Hepatocyte (in vitro differentiated cells): ENCODE measurements around the gene SLC6A11. TPM values are rescaled to one million over a fixed set of nuclear protein-coding genes. Genes with fewer than 3 reads are reported as not detected.

Source experiments
- DNase-seq: peaks from one replicate; pipeline ENCODE4 v3.0.0-alpha.2; 2016; ENCODE audit warnings: low spot score
- H2AFZ ChIP-seq: fragments of 200-600 bp; sonication (generic); 2 replicates; pipeline ENCODE4 v1.6.0; 2016; ENCODE audit warnings: antibody characterized with exemption, mild to moderate bottlenecking
- H3K27ac ChIP-seq: fragments of 200-600 bp; sonication (generic); 2 replicates; pipeline ENCODE4 v1.5.1; 2016; ENCODE audit warnings: mild to moderate bottlenecking
- H3K27me3 ChIP-seq: fragments of 200-600 bp; sonication (generic); 2 replicates; pipeline ENCODE4 v1.6.1; 2016
- H3K36me3 ChIP-seq: fragments of 200-600 bp; sonication (generic); replicated peaks from 2 replicates; pipeline ENCODE4 v1.5.1; 2016; ENCODE audit warnings: low read depth; ENCODE audit not compliant: insufficient read depth
- H3K4me1 ChIP-seq: fragments of 200-600 bp; sonication (generic); 2 replicates; pipeline ENCODE4 v1.5.1; 2016; ENCODE audit warnings: mild to moderate bottlenecking, moderate library complexity; ENCODE audit not compliant: insufficient read depth
- H3K4me2 ChIP-seq: fragments of 200-600 bp; sonication (generic); 2 replicates; pipeline ENCODE4 v1.6.0; 2016
- H3K4me3 ChIP-seq: fragments of 200-600 bp; sonication (generic); 2 replicates; pipeline ENCODE4 v1.5.1; 2016; ENCODE audit warnings: mild to moderate bottlenecking
- H3K79me2 ChIP-seq: fragments of 200-600 bp; sonication (generic); 2 replicates; pipeline ENCODE4 v1.6.0; 2017; ENCODE audit warnings: mild to moderate bottlenecking
- H3K9me2 ChIP-seq: fragments of 200-600 bp; sonication (generic); replicated peaks from 2 replicates; pipeline ENCODE4 v1.6.0; 2017; ENCODE audit warnings: mild to moderate bottlenecking; ENCODE audit not compliant: insufficient read depth
- H3K9me3 ChIP-seq: fragments of 200-600 bp; sonication (generic); 2 replicates; pipeline ENCODE4 v1.5.1; 2016; ENCODE audit warnings: low read depth, mild to moderate bottlenecking
- H4K20me1 ChIP-seq: fragments of 200-600 bp; sonication (generic); 2 replicates; pipeline ENCODE4 v1.6.0; 2016; ENCODE audit warnings: mild to moderate bottlenecking; ENCODE audit not compliant: insufficient read depth, poor library complexity, severe bottlenecking
- CTCF ChIP-seq: fragments of 200-600 bp; sonication (generic); IDR thresholded peaks from 2 replicates; pipeline ENCODE4 v1.5.1; 2016; ENCODE audit warnings: antibody characterized with exemption, mild to moderate bottlenecking; ENCODE audit not compliant: poor library complexity
- EZH2 ChIP-seq: fragments of 200-600 bp; sonication (generic); IDR thresholded peaks from 2 replicates; pipeline ENCODE4 v1.6.1; 2016; ENCODE audit warnings: antibody characterized with exemption, mild to moderate bottlenecking, borderline replicate concordance
- EZH2phosphoT487 ChIP-seq: fragments of 200-600 bp; sonication (generic); IDR thresholded peaks from one replicate; pipeline ENCODE4 v1.6.1; 2018; ENCODE audit warnings: antibody characterized with exemption, mild to moderate bottlenecking, low read depth, moderate library complexity; ENCODE audit not compliant: unreplicated experiment, severe bottlenecking
- WGBS: methylation state at CpG from one replicate; pipeline ENCODE4 v1.1.6; 2016; ENCODE audit warnings: low lambda C conversion rate; ENCODE audit errors: missing lambda C conversion rate; 5-methylcytosine and 5-hydroxymethylcytosine counted together
- polyA plus RNA-seq: library from polyadenylated mRNA; unstranded; fragments of >200 nt; fragmentation: Nextera tagmentation; extraction: Ambion mirVana; gene quantifications from 2 replicates; pipeline ENCODE4 v1.2.1, GENCODE V29; 2016
- total RNA-seq: library from RNA; depleted of rRNA; stranded (reverse); fragments of >200 nt; gene quantifications from 2 replicates; pipeline ENCODE4 v1.2.3, GENCODE V29; 2014

Gene SLC6A11
- total and polyA plus RNA-seq, 2 experiments from 2014 or later: 1.5 to 1.7 TPM

- no peak overlapping the region for H2AFZ ChIP-seq
- no peaks in the 10 kb centered on the region for H3K79me2 ChIP-seq
- H3K36me3 ChIP-seq: no peaks in the 10 kb centered on the region
- no peak for DNase-seq
- peaks cover 28% of the 10 kb centered on the region for H3K27me3 ChIP-seq
- 29% methylated on average over 1 of the region's 1 CpG for WGBS
- H3K9me3 ChIP-seq: no peaks in the 10 kb centered on the region
- H3K4me2 ChIP-seq: no peak overlapping the region
- no peak overlapping the region for H3K27ac ChIP-seq
- H4K20me1 ChIP-seq: no peaks in the 10 kb centered on the region
- no peaks in the 10 kb centered on the region for H3K4me1 ChIP-seq
- no peak for TF ChIP-seq CTCF
- H3K9me2 ChIP-seq: no peaks in the 10 kb centered on the region
- H3K4me3 ChIP-seq: no peak overlapping the region
These were observed 169.2 kb downstream of the SLC6A11 start for GRCh38 chr3:10985181-10985580.

DNA sequence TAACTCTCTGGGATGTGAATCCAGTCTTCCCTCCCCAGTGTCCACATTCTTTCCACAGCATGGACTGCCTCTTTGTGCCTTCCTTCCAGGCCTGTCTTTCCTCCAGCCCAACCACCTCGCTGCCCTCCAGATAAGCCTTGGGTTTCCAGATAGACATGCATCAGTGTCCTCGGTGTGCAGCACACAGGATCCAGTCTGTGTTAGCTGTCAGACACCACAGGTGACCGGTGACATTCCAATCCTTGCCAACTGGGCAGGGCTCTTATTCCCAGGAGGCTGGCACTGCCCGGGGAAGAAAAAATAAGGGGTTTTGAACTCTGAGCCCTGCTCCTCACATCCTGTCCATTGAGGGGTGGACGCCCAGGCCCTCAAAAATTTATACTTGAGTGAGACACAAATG lies 170.6 kb downstream of the SLC6A11 start:
- H3K27me3 ChIP-seq: peaks cover 33% of the 10 kb centered on the region
- H3K4me2 ChIP-seq: no peak overlapping the region
- WGBS: 89% methylated on average over 5 of the region's 5 CpGs
- DNase-seq: no peak
- H3K9me3 ChIP-seq: no peaks in the 10 kb centered on the region
- H2AFZ ChIP-seq: no peak overlapping the region
- no peaks in the 10 kb centered on the region for H3K9me2 ChIP-seq
- H3K4me1 ChIP-seq: no peaks in the 10 kb centered on the region
- no peaks in the 10 kb centered on the region for H3K36me3 ChIP-seq
- H3K79me2 ChIP-seq: no peaks in the 10 kb centered on the region
- no peaks in the 10 kb centered on the region for H4K20me1 ChIP-seq
- no peak for TF ChIP-seq EZH2
- TF ChIP-seq EZH2phosphoT487: no peak
- no peak for TF ChIP-seq CTCF
- no peak overlapping the region for H3K4me3 ChIP-seq
- H3K27ac ChIP-seq: no peak overlapping the region

GRCh38 chr3:10988001-10988665 lies 172.1 kb downstream of the SLC6A11 start:
- Histone ChIP-seq H3K79me2 (no peaks in the 10 kb centered on the region), H3K9me2 (no peaks in the 10 kb centered on the region), H3K4me2 (no peak overlapping the region), H3K27ac (no peak overlapping the region), H3K27me3 (peaks cover 38% of the 10 kb centered on the region), H2AFZ (no peak overlapping the region), H3K4me3 (no peak overlapping the region), H4K20me1 (no peaks in the 10 kb centered on the region), H3K36me3 (no peaks in the 10 kb centered on the region), H3K9me3 (no peaks in the 10 kb centered on the region), H3K4me1 (no peaks in the 10 kb centered on the region)
- no peak for TF ChIP-seq EZH2
- TF ChIP-seq CTCF: no peak
- no peak for TF ChIP-seq EZH2phosphoT487
- 64% methylated on average over 9 of the region's 9 CpGs for WGBS
- no peak for DNase-seq

GRCh38 chr3:10988991-10989484 lies 173.0 kb downstream of the SLC6A11 start:
- Histone ChIP-seq H3K27ac (no peak overlapping the region), H3K4me2 (no peak overlapping the region), H3K4me3 (no peak overlapping the region), H4K20me1 (no peaks in the 10 kb centered on the region), H3K9me2 (no peaks in the 10 kb centered on the region), H3K4me1 (no peaks in the 10 kb centered on the region), H2AFZ (no peak overlapping the region), H3K27me3 (peaks cover 47% of the 10 kb centered on the region), H3K79me2 (no peaks in the 10 kb centered on the region), H3K36me3 (no peaks in the 10 kb centered on the region), H3K9me3 (no peaks in the 10 kb centered on the region)
- WGBS: 76% methylated on average over 7 of the region's 7 CpGs
- no peak for DNase-seq
- TF ChIP-seq EZH2 (no peak), EZH2phosphoT487 (no peak), CTCF (no peak)
